HG03558 (cell line): ENCODE results near the gene CTNNA3.

Source experiments
- ATAC-seq: cut with Tn5 transposase; IDR thresholded peaks from one replicate; pipeline ENCODE4 v1.9.1; 2021; ENCODE audit warnings: moderate number of reproducible peaks; ENCODE audit not compliant: unreplicated experiment; ENCODE audit errors: extremely low read depth

CTNNA3 gene

DNA sequence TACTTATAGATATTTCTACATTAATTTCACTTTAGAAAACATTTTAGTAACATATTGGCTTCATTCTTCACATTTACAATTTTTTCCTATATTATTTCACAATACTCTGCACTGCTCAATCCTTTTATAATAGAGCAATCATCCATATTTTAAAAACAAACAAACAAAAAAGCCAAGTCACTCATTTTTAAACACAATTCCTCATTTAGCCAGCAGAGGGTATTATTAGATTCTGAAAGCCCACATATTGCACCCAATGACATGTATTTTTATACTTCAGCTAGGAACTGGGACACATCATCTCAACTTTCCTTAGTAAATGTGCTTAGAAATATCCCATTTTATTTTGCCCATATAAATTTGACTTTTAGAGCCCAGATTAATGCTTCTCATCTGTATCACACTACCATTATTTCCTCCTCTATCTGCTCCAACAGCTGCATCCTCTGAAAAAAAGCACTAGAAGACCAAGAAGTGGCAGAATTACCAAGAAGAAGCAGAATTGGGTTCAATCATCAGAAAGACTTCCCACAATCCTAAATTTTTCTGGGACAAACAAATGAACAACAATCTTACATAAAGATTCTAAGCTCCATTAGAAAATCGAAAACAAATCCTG, 29.5 kb downstream of the CTNNA3 start:
- no peak for ATAC-seq

DNA sequence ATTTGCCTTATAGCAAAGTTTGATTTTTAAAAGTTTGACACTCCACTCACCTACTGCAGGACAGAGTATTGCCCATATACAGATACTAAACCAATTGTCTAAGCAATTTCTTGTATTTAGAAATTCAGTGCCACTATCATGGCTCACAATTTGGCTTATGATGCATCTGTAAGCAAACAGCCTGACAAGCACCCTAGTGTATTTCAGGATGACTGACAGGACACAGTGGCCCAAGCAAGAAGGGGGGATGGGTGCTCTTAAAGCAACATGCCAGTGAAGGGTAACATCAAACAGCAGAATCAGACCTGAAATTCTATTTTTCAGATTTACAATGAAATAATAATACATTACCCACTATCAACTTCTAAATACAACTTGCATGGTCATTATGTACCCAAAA, 30.5 kb downstream of the CTNNA3 start:
- no peak for ATAC-seq

DNA sequence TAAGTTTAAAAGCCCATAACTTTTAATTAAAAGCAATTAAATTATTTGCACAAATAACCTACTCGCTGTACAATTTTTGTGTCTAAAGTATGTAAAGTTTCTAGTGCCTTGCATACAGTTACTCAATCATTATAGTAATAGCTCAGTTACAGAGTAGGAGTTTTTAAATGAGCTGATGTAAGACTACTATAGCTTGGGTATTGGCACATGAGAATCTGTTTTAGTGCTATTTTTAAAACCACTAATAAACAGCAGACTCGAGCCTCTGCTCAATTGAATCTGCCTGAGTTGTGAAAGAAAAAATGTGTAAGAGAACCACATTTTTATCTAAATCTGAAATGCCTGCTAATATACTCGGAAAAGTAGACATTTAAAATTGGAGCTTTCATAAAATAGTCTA, 31.1 kb downstream of the CTNNA3 start:
- ATAC-seq: no peak

DNA sequence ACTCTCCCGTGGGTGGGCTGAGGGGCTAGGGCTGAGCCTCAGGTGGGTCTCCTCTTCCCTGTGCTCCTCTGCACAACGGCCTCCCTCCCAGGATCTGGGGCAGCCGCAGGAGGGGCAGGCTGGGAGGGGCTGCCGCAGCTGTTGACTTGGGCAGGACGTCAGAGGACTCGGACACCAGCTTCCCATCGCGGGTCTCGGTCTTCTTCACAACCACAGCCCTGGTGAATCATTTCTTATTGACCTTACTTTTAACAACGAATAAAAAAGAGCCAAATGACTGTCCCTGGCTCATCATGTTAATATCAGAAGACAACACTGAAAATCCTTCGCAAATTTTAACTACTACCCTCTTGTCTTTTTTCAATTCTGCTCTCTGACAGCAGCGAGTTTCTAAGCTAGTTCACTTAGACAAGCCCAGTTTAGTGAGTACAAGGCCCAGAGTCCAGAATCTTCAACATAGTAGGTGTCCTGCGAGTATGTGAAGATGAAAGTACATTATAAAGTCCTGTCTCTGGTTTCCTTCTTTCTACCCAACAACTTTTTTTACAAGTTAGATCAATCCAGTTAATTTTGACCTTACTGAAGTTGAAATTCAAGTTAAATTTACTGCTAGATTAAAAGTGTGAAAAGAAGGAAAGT, 32.4 kb downstream of the CTNNA3 start:
- no peak for ATAC-seq

DNA sequence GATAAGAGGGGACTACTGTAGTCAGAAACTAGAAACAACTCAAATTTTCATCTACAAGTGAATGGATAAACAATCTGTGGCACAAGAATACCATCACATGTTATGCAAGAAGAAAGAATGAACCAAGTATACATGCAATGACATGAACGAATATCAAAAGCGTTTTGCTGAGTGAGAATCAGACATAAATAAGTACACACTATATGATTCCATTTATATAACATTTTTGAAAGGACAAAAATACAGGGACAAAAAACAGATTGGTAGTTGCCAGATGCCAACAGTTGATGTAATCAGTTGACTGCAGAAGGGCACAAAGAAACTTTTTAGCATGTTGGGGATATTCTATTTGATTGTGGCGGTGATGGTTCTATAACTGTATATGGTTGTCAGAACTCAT, 33.6 kb downstream of the CTNNA3 start:
- no peak for ATAC-seq

DNA sequence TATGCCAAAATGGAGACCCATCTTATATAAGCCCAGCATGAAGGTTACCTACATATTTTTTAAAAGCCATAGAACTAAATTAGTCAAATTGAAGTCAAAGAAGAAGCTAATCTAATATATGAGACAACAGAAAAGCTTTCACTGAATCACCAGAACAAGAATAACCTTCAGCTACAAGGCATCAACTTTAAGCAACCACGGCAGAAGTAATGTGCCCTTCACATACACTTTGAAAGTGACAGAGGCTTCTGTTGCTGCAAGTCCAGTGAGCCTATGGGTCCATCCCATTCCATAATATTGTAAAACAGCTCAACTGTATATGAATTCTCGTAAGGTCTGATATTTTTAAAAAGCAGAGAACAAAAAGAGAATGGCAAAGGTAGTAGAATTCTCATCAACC, 36.5 kb downstream of the CTNNA3 start:
- ATAC-seq: no peak

DNA sequence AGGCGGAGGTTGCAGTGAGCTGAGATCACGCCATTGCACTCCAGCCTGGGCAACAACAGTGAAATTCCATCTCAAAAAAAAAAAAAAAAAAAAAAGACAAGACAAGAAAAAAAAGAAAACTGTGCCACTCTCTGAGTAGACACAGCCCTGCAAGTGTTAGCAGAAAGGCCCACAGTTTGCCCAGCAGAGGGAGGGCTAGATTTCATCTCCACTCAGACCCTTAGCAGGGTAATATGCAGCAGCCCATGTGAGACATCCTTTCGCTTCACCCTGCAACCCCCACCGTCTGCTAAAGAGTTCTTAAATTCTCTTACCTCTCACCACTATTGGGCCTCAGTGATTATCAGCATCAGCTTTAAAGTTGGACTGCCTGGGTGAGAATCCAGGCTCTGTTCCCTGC, 38.2 kb downstream of the CTNNA3 start:
- ATAC-seq: no peak

DNA sequence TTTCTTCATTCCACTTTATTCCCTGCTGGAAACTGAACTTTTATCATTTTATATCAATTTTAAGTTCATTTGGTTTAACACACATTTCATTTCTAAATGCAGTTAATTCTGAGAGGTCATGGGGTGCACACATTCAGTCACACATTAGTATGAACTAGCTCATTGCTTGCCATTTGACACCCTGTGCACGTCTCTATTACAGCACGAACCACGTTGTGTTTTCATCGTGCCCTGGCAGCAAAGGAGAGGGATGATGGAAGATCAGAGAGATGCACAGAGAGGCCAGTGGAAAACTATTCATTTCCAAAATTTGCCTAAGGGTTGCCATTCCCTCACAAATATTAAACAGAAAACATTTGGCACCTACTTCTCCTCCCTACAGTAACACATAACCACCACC, 45.4 kb downstream of the CTNNA3 start:
- ATAC-seq: no peak

DNA sequence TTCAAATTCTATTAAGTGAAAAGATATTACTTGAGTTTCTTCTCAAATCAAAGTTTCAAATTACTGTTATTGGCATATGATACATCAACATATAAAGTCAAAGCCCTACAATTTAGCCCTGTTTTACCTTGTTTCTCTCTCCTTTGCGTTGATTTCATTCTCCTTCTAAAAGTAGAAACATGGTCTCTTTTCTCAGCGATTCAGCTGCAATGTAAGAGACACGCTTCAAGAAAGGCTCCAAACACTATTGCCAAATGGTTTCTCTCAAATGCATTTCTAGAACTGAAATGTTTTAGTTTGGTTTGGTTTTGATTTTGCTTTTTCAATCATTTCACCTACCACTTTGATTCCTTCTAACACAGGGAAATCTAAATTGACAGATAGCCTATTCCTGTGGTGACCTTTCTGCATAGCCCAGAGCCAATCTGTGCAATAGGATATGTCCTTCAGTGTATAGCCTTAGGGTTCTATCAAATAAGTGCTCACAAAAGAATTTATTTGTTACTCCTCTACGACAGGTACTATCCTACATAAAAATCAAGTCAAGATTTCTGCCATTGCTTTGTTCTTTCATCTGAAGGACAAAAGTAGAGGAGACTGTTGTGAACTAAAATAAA, 47.3 kb downstream of the CTNNA3 start:
- ATAC-seq: no peak

DNA sequence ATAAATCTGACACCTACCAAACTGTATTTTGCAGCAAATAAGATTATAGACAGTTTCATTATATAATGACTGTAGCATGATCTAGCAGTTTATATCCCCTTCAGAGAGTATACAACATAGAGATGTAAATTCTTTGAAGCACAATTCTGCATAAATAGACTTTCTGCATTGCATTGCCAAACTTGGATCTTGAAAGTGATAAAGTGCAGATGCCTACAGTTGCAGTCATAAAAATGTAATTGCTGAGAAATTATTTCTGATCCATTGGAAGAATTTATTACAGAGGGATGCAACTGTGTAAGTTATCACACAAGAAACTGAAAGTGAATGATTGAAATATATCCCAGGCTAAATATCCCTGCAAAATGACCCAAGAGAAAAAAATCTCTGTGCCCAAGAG, 65.1 kb downstream of the CTNNA3 start:
- no peak for ATAC-seq

DNA sequence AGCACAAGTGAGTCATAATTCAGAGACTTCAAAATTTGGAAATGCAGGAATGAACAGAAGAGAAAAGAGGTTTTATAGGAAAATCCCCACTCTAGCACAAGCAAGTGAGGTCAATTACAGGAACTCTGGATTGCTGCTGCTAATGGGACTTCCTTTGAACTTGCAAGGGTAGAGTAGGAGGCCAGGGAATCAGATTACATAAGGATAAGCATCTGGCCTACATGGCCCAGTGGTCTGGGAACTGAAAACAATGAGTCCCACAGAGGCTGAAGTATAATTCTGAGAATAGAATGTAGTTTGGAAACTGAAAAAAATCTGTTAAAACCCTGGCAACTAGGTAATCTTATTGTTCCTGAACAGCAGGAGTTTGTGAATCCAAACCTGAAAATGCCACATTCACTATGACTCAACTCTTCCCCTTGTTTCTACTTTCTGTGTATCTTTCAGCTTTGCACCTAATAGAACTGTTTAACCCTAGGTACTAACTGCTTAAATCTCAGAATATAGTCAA, 66.5 kb downstream of the CTNNA3 start:
- ATAC-seq: no peak

DNA sequence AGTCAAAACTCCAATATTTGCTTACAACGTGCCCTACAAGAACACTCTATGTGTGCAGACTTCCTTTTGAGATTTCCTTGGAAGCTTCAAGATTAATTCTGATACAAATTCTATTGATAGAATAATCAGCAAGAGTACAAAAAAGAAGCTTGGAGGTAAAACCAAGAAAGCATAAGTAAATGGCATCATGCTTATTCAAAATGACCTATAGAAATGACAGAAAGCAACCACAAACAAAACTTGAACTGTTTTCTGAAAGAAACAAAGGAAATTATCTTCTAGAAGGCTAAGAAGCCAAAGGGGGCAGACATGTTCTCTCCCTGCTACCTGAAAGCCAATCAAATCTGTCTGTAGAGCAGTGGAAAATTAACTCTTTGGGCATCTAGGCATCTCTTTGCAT, 73.0 kb downstream of the CTNNA3 start:
- ATAC-seq: no peak

DNA sequence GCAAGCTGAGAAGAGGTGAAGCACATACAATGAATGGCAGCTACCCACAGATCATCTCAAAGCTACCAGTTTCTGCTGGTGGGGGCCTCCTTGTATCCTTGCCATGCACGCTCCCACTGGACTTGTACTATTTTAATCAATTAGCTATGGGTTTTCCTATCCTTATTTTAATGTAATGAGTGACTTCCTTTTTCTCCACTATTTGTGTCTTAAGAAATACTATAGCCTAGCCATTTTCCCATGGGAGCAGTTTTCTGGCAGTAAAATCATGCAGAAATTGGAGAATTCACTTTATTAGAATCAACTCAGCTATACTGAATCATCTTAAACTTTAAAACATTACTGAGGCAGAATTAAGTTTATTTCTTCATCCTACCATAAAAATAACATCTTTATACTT, 73.5 kb downstream of the CTNNA3 start:
- no peak for ATAC-seq

DNA sequence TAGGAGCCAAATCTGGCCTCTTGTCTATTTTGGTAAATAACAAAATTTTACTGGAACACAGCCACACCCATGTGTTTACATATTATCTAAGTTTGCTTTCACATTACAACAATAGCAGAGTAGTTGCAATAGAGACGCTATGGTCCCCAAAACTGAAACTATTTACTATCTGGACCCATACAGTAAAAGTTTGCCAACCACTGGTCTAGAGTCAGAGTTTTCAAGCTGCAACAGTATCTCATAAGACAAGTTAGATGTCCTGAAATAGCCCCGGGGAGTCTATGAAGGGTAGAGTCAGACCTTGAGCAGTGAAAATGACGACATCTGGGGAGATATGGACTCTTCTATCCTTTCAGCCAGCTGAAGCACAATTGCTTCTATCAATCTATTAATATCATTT, 74.2 kb downstream of the CTNNA3 start:
- ATAC-seq: no peak

DNA sequence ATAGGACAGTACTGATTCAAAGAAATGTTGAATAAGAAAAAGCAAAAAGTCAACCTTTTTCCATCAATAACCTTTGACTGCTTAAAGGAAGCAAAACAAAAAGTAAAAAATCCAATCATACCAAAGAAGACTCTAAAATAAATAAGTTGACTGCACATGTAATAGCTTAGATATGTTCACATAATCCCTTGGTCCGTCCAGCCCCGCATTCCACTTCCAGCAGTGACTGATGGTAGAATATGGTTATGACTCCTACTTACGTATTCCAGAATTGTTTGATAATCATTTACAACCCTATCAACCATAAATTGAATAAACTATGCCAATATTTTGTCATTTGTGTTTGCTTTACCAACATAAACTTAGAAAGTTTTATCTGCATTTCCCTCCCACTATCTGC, 77.9 kb downstream of the CTNNA3 start:
- no peak for ATAC-seq

DNA sequence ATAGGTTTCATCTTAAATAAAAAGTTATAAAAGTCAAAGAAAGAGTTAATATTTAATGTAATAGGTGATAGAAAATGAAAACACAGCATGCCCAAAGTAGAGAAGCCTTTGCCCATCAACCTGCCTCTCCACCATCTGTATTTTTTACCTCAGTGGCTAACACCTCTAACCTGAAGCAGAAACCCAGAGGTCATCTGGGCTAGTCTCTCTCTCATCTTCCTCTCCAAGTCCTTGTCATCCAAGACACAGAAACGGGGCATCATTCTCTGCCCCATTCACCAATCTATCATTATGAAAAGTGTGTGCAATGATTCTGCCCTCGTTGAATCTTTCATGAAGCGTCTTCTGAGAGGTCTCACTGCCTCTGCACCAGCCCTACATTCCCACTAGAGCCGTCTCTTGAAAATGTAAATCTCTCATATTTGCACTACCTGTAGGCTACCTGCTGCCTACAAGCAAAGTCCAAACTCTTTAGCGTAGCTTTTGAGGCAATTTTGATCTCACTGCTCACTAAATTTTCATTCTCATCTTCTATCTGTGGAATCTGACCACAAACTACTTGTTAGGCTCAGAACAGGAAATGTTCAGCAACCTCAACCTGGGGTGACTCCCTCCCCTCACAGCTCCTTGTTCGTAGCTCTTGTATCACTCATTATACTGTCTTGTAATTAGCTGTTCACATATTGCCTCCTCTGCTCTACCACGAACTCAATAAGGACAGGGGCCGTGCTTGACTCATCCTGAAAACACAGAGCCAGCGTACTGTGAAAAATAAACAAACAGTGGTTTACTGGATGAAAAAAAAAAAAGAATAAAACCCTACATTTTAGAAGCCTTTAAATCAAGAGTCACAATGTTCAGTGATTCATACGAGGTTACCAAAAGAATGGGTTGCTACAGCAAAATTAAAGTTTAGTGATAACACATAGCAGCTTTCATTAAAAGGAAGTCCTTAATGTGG, 83.1 kb downstream of the CTNNA3 start:
- peak; percentile 90 for ATAC-seq

DNA sequence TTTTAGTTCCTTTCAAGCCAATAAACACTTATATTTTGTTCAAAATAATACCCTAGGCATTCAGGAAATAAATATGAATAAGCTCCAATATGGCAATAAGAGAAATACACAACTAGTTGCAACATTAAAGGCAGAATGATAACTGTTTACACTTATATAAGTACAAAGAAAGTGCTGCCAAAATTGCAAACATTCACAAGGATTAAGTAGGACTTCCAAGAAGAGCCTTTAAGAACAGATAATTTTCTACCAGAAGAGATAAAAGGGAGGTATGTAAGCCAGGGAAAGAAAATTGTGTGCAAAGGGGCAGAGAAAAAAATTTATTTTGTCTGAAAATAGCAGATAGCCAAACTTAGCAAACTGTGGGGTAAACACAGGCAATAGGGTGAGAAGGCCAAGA, 83.8 kb downstream of the CTNNA3 start:
- ATAC-seq: no peak

DNA sequence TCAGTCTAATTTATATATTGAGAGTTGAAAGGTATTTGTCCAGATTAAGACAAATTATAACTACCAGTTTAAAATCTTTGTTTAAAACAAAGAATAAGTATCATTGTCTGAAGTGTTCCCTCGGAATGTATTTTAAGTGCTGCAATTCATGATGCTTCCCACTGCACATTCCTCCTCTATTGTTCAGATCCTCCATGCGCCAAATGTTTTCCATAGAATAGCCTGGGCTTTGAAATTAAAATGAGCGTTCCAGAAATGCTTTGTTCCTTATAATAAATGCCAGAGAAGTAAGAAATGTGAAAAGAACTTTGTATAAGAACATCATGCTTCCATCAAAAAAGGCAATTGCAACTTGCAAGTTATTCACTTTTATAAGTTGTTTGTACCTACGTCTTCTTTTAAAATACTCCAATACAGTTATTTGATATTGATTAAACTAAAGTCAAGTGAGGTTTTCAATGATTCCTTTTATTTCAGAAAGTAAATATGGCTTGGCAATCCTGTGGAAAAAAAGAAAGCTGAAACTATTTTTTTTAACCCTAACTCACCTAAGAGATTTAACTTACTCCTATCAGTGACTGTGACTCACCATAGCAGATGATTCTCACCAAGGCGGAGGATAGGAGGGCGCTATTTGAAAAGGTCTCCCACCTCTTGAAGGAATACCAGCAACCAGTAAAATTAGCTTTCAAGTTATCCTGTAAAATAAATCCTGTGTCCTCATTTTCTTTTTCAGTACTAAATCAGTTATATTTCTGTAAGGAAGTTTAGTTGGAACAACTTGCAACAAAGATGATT, 85.8 kb downstream of the CTNNA3 start:
- no peak for ATAC-seq

DNA sequence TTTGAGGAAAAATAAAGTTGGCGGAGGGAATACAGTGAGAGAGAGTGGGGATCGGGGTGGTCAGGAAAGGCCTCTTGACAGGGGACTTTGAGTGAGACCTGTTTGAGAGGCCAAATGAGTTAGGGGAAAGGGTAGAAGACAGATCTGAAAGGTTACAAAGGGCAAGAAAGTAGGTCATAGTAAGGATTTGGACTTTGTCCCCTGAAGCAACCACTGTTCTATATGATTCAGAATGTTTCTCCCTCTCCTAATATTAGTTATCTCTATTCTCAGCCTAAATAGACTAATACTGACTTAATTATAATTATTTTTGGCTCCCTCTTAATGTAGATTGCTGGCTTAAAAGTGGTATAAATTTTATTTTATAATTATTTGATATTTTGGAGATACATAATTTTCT, 88.0 kb downstream of the CTNNA3 start:
- no peak for ATAC-seq

DNA sequence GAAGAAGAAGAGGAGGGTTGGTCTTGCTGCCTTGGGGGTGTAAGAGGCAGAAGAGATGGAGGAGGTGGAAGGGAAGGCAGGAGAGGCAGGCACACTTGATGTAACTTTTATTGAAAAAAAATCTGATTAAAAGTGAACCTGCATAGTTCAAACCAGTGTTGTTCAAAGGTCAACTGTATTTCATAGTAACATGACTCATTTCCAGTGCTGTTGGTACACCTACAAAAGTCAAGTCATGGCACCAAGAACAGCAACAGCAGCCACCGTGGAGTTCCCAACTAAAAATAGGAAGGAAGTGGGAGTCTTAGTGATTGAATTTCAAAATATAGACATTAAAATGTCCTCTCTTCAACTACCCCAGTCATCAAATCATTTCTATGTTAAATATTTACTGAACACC, 88.5 kb downstream of the CTNNA3 start:
- no peak for ATAC-seq
